ENCODE data around the gene UGT3A2. TPM values are rescaled to one million over a fixed set of nuclear protein-coding genes. Genes with fewer than 3 reads are reported as not detected.

Gene UGT3A2
- total RNA-seq, 1 donor from 2014 or later = not detected

DNA sequence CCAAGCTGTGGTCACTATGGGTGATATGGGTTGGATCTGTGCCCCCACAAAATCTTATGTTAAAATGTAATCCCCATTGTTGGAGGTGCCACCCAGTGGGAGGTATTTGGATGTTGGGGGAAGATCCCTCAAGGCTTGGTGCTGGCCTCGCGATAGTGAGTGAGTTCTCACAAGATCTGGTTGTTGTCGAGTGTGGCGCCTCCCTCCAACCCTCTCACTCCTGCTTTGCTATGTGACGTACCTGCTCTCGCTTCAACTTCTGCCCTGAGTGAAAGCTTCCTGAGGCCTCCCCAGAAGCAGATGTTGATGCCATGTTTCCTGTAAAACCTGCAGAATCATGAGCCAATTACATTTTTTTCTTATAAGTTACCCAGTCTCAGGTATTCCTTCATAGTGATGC is 35.5 kb downstream of the UGT3A2 start:
- H3K27me3 ChIP-seq = no peaks in the 10 kb centered on the region
- peak in 1 of 2 donors; percentile 56 for DNase-seq (ENCODE audit: extremely low spot score in 2 of 2)
- H3K4me1 ChIP-seq = no peaks in the 10 kb centered on the region
- TF ChIP-seq POLR2AphosphoS5 (IDR thresholded peaks at IDR 0.05; ENCODE audit: insufficient read depth in 1 of 2, low read depth in 1 of 2) (no peak), POLR2A (IDR thresholded peaks at IDR 0.05) (no peak)
- TF ChIP-seq, protein P1, sequence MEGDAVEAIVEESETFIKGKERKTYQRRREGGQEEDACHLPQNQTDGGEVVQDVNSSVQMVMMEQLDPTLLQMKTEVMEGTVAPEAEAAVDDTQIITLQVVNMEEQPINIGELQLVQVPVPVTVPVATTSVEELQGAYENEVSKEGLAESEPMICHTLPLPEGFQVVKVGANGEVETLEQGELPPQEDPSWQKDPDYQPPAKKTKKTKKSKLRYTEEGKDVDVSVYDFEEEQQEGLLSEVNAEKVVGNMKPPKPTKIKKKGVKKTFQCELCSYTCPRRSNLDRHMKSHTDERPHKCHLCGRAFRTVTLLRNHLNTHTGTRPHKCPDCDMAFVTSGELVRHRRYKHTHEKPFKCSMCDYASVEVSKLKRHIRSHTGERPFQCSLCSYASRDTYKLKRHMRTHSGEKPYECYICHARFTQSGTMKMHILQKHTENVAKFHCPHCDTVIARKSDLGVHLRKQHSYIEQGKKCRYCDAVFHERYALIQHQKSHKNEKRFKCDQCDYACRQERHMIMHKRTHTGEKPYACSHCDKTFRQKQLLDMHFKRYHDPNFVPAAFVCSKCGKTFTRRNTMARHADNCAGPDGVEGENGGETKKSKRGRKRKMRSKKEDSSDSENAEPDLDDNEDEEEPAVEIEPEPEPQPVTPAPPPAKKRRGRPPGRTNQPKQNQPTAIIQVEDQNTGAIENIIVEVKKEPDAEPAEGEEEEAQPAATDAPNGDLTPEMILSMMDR (IDR thresholded peaks at IDR 0.05) = no peak
- no peaks in the 10 kb centered on the region for H3K9me3 ChIP-seq
- no peaks in the 10 kb centered on the region for H3K36me3 ChIP-seq
- H3K27ac ChIP-seq = no peak overlapping the region
- intact Hi-C loops (cut with DNase I) = no loop called here
- H3K4me3 ChIP-seq = no peak overlapping the region

DNA sequence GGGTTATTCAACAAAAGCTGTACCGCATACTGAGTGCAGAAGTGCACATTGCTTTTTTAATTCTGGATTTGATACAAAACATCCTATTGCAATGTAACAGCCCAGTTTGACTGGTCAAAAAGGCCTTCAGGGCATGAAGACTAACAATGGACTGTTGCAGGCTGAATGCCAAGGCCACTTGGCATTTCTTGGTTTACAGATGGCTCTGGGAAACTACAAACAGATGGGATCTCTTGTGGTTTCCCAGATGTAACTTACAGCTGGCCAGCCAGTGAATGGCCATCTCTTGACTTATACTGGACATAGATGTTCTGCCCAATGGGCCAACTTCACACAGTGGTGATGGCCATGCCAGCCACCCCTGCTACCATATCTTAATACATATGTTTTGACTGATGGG is 36.8 kb downstream of the UGT3A2 start:
- no peaks in the 10 kb centered on the region for H3K27me3 ChIP-seq
- no peak overlapping the region for H3K27ac ChIP-seq
- DNase-seq (ENCODE audit: extremely low spot score in 2 of 2) = peak in 1 of 2 donors; percentile 52
- TF ChIP-seq, protein P1 (IDR thresholded peaks at IDR 0.05) = no peak
- TF ChIP-seq POLR2AphosphoS5 (IDR thresholded peaks at IDR 0.05; ENCODE audit: insufficient read depth in 1 of 2, low read depth in 1 of 2) (no peak), POLR2A (IDR thresholded peaks at IDR 0.05) (no peak)
- intact Hi-C loops (cut with DNase I) = no loop called here
- H3K36me3 ChIP-seq = no peaks in the 10 kb centered on the region
- no peaks in the 10 kb centered on the region for H3K9me3 ChIP-seq
- no peak overlapping the region for H3K4me3 ChIP-seq
- no peaks in the 10 kb centered on the region for H3K4me1 ChIP-seq

DNA sequence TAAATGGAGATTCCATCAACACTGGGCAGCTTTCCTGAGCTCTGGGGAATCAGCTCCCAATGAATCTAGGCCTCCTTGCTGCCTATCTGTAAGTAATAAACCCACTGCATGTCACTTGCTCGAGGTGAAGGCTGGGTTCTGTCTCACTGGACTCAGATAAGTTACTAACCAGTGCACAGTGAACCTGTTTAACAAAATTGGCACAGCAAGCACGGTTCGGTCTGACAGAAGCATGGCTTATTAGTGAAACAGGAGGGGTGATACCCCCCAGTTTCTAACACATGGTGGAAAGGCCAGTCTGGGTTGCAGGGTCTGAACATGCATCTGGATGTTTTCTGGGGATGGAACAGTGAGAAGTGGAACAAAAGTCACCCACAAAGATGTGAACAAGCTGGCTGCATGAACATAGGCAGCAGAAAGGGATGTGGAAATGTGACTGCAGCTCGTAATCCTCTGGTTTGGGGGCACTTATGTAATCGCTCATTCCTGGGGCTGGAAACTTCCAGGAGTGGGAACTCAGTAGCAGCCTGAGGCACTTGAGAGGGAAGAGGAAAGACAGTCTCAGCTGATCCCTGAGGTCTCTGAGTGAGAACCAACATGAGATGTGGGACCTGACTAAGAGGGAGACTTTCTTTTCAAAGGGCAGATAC is 37.7 kb downstream of the UGT3A2 start:
- H3K9me3 ChIP-seq = no peaks in the 10 kb centered on the region
- intact Hi-C loops (cut with DNase I) = no loop called here
- DNase-seq (ENCODE audit: extremely low spot score in 2 of 2) = peak in 1 of 2 donors; percentile 83
- TF ChIP-seq, protein P1 (IDR thresholded peaks at IDR 0.05) = no peak
- TF ChIP-seq POLR2A (IDR thresholded peaks at IDR 0.05) = no peak
- no peaks in the 10 kb centered on the region for H3K36me3 ChIP-seq
- H3K27ac ChIP-seq = no peak overlapping the region
- no peaks in the 10 kb centered on the region for H3K27me3 ChIP-seq
- H3K4me1 ChIP-seq = no peaks in the 10 kb centered on the region
- H3K4me3 ChIP-seq = no peak overlapping the region

DNA sequence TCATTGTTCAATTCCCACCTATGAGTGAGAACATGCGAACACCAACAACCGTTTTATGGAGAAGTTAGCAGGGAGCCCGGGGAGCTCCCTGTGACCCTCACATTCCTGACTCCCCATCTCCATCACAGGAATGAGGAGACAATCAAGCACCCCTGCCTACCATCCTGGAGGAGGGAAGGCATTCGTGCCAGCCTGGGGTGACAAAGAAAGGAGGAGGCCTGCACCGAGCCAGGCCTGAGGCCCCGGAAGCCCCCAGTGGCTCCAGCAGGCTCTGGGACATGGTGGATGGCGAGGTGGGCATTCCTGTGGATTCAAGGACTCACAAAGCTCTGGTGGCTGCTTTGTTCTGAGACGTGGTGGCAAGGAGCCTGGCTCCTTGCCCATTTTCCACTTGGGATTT is 39.0 kb downstream of the UGT3A2 start:
- intact Hi-C loops (cut with DNase I) = no loop called here
- peak in 1 of 2 donors; percentile 58 for DNase-seq (ENCODE audit: extremely low spot score in 2 of 2)

More for the DNA sequence above, 39.0 kb downstream of the UGT3A2 start:
- H3K27ac ChIP-seq = no peak overlapping the region
- no peak overlapping the region for H3K4me3 ChIP-seq
- TF ChIP-seq POLR2A (IDR thresholded peaks at IDR 0.05) (no peak), POLR2AphosphoS5 (IDR thresholded peaks at IDR 0.05; ENCODE audit: insufficient read depth in 1 of 2, low read depth in 1 of 2) (no peak)
- TF ChIP-seq, protein P1 (IDR thresholded peaks at IDR 0.05) = no peak
- H3K36me3 ChIP-seq = no peaks in the 10 kb centered on the region
- H3K9me3 ChIP-seq = no peaks in the 10 kb centered on the region
- H3K4me1 ChIP-seq = no peaks in the 10 kb centered on the region
- H3K27me3 ChIP-seq = no peaks in the 10 kb centered on the region
